NCI-H187 (cell line): ENCODE data around the gene CCL27.

Experiments used
- DNase-seq, 2 experiments: peaks; one replicate each; lab custom pipeline; 2025; lab: John Stamatoyannopoulos, UW

Gene CCL27

GRCh38 chr9:34662526-34663302 is at the start of gene CCL27:
TSS of gene CCL27 (minus strand) at chr9:34662657. CDS start at chr9:34662633, 24 bp downstream.
- no peak for DNase-seq

DNA sequence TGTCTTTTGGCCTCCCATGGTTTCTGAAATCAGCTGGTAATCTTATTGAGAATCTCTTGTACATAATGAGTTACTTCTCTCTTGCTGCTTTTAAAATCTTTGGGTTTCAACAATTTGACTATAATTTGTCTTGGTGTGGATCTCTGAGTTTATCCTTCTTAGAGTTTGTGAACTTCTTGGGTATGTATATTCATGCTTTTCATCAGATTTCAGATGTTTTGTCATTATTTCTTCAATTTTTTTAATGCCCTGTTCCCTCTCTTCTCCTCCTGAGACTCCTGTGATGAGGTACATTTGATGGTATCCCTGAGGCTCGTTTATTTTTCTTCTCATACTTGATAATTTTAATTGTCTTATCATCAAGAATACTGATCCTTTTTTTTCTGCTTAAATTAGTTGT is 49.7 kb upstream of the CCL27 start:
- DNase-seq = no peak

GRCh38 chr9:34710023-34710422 is 47.6 kb upstream of the CCL27 start, which contains the start of gene CCL21:
TSS of gene CCL21 (minus strand) at chr9:34710136. CDS start at chr9:34710066, 70 bp downstream.
- no peak for DNase-seq

GRCh38 chr9:34709196-34709978 is 46.9 kb upstream of the CCL27 start:
- DNase-seq = no peak

DNA sequence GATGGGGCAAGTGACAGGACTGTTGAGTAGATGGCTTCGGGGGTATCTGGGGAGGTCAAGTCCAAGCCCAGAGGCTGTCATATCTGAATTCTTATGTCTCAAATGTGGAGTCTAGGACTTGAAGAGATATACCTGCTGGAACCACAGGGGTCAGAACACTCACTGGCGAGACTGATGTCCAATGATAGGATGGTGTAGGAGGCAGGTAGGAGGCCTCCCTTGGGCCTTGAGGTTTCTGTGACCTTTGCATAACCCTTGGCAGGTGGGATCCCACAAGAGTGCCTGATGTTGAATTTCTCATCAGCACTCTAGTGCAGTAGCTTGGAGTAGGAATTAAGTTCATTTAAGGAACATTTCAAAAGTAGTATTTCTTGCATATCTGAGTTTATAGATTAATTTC is 44.7 kb upstream of the CCL27 start:
- no peak for DNase-seq

GRCh38 chr9:34701769-34702736 is 39.6 kb upstream of the CCL27 start:
- peak; percentile 12 to 31 for DNase-seq

DNA sequence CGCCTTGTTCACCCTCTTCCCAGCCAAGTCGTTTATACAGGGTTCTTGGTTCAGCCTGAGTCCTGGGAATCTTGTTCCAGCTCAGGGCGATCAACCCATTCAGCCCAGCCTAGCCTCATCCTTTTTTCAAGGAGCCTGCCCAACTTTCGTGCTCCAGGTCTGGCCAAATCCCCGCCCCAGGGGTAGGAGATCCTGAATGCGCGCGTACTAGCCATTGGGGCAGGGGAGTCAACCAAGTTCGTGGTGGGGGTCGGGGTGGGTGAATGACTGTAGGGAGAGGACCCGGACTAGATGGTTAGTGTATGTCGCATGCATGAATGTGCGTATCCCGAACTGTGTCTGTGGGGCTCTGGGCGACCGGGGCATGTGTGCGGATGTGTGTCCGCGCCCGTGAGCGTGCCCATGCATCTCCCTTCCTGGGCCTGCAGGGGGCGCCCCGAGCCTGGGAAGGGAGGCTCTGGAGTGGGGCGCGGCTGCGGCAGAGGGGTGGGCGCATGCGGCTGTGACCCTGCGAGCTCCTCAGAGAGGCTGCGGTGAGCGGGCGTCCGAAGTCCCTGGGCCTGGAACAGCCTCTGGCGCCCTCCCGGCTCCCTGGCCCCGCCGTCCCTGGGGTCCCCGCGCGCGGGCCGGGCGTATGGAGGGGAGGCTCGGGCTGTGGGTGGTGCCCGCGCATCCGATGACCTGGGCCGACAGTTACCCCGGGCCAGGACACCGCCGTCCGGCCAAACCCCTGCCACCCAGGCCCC is 38.7 kb upstream of the CCL27 start:
- peak in 1 of 2 experiments; percentile 13 for DNase-seq

DNA sequence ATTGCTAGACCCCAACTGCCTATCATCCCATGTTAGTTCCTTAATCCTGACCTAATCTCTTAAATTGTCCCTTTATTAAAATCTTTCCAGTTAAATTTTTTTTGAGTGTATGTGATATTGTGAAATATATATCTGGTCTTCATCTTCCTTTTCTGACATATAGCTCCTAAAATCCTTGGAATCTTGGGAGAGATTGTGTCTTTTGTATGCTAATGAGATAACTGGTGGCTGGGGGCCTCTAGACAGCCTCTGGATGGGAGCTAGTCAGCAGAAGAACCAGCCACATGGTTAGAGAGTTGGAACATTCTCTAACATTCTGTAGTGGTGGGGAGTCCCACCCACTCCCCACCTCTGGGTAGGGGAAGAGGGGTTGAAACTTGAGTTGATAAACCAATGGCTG is 32.4 kb upstream of the CCL27 start:
- no peak for DNase-seq

- DNase-seq = no peak
These were observed 31.1 kb upstream of the CCL27 start for GRCh38 chr9:34693560-34693959.

GRCh38 chr9:34691936-34692315 is 29.5 kb upstream of the CCL27 start:
- no peak for DNase-seq

GRCh38 chr9:34690983-34691935 is 28.8 kb upstream of the CCL27 start, which contains the start of gene CCL19:
TSS of gene CCL19 (minus strand) at chr9:34691276. CDS start at chr9:34691139, 137 bp downstream.
- no peak for DNase-seq

DNA sequence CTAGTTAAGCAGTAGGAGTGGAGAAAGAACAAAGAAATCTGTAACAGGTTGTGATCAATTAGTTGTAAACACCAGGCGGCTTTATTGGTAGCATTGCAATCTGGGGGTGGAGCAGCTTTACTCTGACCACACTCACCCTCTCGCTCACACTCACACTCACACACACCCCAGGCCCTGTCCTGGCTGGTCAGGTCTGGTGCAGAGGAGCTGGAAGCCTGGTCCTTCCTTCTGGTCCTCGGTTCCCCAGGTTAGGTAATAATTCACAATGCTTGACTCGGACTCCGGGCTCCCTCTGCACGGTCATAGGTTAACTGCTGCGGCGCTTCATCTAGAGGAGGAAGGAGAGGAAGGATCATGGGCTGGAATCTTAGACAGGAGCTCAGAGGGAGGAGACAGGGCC is 27.1 kb upstream of the CCL27 start:
- no peak for DNase-seq

DNA sequence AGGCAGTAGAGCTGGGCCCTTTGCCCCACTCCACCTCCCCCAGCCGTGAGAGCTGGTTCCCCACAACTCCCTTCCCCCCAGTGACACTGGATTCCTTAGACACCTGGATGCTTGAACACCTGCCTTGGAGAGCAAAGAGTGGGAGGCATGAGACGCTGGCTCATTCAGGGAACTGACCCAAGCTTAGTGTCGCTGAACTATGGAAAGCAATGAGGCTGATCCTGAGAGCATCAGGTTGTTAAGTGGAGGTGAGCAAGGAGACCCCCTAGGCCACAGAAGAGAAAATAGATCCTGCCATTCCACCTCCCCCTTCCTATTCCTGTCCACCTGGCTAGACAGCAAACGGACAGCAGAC is 26.6 kb upstream of the CCL27 start:
- no peak for DNase-seq

DNA sequence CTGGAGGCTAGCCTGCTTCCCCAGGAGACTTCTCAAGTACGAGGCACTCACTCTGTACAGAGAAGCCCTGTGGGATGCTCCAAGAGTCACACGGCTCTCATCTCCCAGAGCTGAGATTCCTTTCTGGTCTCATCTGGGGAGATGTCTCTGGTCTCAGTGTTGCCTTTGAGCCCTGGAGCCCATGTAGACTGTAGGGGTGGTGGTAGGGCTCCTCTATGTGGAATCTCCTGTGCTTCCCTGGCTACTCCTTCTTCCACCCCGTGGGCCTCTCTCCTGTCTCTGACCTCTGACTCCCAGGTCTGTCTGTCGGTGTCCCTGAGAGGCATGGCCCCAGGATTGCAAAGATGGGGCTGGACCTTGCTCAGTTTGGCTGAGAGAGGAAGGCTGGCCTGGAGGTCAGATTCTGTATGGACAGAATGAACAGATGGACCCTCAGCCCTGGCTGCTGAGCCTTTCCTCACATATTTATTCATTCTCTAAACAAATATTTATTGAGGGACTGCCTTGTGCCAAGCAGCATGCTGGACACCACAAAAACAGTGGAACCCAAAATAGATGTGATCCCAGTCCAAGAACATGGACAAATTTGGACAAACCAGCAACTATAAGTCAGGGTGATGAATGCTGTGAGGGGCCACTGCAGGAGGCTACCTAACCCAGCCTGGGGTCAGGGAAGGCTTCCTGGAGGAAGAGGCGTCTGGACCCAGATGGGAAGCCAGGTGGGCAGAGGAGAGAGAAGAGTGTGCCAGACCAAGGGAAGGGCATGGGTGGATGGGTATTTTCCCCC is 26.1 kb upstream of the CCL27 start:
- no peak for DNase-seq

DNA sequence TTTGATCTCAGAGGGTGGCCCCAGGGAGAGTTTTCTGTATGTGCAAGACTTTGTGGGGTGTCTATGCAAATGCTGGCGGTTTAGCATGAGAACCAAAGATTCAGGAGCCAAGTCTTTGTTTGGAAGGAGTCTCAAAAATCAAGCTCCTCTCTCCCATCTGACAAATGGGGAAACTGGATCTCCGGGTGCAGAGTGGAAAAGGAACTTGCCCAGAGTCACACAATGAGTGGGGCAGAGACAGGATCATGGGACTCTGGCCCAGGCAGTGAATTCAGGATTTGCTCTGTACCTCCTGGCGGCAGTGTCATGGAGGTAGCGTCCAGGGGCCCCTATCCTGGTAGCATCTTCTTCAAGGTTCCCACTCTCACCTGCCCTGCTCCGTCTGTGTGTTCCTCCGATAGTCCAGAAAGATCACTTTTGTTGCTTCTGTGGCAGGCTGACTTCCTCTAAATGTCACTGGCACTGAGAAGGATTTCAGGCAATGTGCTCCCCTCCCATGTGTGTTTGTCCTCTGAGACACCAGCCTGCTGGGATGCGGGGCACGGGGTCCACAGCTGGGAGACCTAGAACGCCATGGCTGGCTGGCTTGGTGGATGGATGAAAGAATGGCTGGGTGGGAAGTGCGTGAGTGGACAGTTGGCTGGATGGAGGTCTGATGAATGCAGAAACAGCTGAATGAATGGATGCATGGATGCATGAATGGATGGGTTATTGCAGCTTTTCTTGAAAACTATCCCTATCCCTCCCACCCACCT is 25.0 kb upstream of the CCL27 start:
- DNase-seq = no peak

GRCh38 chr9:34686732-34687131 is 24.3 kb upstream of the CCL27 start:
- no peak for DNase-seq

DNA sequence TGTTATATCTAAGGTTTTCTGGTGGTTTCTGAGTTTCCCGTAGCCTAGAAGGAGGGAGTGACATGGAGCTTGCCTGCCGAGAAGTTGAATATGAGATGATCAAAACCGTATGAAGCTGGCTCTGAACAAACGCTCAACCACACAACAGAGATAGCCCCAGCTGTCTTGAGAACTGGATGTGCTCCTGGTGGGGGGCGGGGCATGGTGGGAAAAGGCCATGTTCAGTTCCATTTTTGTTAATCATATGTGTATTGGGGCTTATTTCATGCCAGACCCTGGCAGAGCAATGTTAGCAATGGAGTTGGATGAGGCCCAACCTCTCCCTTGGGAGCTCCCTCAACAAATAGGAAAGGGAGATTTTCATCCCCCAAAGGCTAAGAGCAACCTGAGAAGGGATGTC is 23.8 kb upstream of the CCL27 start:
- no peak for DNase-seq

GRCh38 chr9:34685591-34685990 is 23.1 kb upstream of the CCL27 start:
- DNase-seq = no peak

- no peak for DNase-seq
These were observed 22.4 kb upstream of the CCL27 start for GRCh38 chr9:34684816-34685215.
